Measurements from ENCODE around the gene FBXL19. TPM values are rescaled to one million over a fixed set of nuclear protein-coding genes. Genes with fewer than 3 reads are reported as not detected.

FBXL19 gene
- polyA plus RNA-seq, 3 donors = 0.14 to 7.6 TPM; not detected in 1

DNA sequence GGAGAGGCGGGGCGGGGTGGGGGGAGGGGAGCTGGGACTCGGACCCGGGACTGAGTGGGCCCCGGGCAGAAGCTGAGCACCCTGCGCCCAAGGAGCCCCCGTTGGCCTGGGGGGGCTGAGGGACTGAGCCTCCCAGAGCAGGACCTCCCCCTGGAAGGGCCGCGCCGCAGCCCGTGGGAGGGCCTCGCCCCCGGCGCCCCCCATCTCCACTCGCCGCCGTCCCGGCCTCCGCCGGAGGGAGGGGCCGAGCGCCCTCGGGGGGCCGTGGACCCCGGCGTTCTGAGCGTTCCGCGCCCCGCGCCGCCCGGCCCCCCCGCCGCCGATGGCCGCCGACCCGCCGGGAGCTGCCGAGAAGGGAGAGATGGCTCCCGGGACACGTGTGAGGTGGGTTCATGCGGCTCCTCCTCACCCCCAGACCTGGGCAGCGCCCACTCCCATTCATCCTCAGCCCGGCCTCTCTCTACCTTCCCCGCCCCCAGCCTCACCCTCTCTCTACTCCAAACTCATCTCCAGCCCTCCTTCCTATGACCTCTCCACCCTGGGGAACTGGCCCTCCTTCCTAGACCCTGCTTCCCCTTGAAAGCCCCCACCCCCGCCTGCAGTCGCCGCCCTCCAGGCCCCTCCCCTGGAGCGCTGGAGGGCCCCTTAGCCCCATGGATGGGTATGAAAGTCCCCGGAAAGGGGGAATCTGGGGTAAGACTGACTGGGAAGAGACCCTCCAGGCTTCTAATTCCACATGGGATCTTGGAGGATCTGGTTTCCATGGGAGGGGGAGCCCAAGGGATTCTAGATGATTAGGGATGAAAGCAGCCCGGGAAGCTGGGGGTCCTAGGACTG is 922 bp downstream of the FBXL19 start:
- Mint-ChIP-seq H3K36me3 (peaks cover 14 to 19% of the 10 kb centered on the region in 2 donors), H3K27me3 (ENCODE audit: low read depth in 3 of 3) (no peaks in the 10 kb centered on the region), H3K4me3 (peak overlapping the region; percentile 64 to 82), H3K27ac (peak overlapping the region in 1 of 7 donors; percentile 30), H3K9me3 (peaks cover 0 to 2% (median 0%) of the 10 kb centered on the region in 7 donors), H3K4me1 (peaks cover 23% of the 10 kb centered on the region)
- Histone ChIP-seq H3K9ac (ENCODE audit: insufficient read depth, low read length, poor library complexity, severe bottlenecking) (no peak overlapping the region), H3K79me2 (ENCODE audit: insufficient read depth, low read length) (no peaks in the 10 kb centered on the region), H4K20me1 (ENCODE audit: insufficient read depth, low read length) (no peaks in the 10 kb centered on the region), H3K4me2 (replicated peaks; ENCODE audit: extremely low read depth, low read length, poor library complexity, severe bottlenecking) (peak overlapping the region; percentile 80), H3K9me3 (replicated peaks in 1 of 2; ENCODE audit: control insufficient read depth in 1 of 2, insufficient read depth in 1 of 2, low read length in 2 of 2) (no peaks in the 10 kb centered on the region), H3K27ac (ENCODE audit: low read depth in 1 of 2, low read length in 2 of 2) (no peak overlapping the region), H2AFZ (ENCODE audit: insufficient read depth, low read depth, low read length, poor library complexity, severe bottlenecking) (no peak overlapping the region), H3K4me3 (replicated peaks in 1 of 3; ENCODE audit: low read depth in 2 of 3, low read length in 3 of 3) (peak overlapping the region; percentile 60 to 85 (median 66)), H3K4me1 (ENCODE audit: control insufficient read depth in 1 of 2, insufficient read depth in 2 of 2, low read length in 2 of 2) (peaks cover 12 to 20% of the 10 kb centered on the region in 2 donors), H3K36me3 (replicated peaks in 1 of 2; ENCODE audit: control insufficient read depth in 1 of 2, insufficient read depth in 2 of 2, low read length in 2 of 2) (peaks cover 8 to 20% of the 10 kb centered on the region in 2 donors), H3K27me3 (ENCODE audit: control insufficient read depth in 2 of 2, insufficient read depth in 2 of 2, low read length in 2 of 2) (no peaks in the 10 kb centered on the region)
- DNase-seq = no peak
- TF ChIP-seq, protein P1, sequence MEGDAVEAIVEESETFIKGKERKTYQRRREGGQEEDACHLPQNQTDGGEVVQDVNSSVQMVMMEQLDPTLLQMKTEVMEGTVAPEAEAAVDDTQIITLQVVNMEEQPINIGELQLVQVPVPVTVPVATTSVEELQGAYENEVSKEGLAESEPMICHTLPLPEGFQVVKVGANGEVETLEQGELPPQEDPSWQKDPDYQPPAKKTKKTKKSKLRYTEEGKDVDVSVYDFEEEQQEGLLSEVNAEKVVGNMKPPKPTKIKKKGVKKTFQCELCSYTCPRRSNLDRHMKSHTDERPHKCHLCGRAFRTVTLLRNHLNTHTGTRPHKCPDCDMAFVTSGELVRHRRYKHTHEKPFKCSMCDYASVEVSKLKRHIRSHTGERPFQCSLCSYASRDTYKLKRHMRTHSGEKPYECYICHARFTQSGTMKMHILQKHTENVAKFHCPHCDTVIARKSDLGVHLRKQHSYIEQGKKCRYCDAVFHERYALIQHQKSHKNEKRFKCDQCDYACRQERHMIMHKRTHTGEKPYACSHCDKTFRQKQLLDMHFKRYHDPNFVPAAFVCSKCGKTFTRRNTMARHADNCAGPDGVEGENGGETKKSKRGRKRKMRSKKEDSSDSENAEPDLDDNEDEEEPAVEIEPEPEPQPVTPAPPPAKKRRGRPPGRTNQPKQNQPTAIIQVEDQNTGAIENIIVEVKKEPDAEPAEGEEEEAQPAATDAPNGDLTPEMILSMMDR (IDR thresholded peaks at IDR 0.05) = no peak
- intact Hi-C loops (cut with micrococcal nuclease) = loop anchor here (5.0 to 10.0 kb wide), 3 partner anchors 159 to 269 kb away; partner anchors contain the start of genes CFAP119 (in 1 of the 2), FBRS (in 1 of the 2), PRR14 (in 1 of the 2) and RNF40 (in 1 of the 2)
- WGBS (ENCODE audit: insufficient coverage) = 3% methylated on average over 40 of the region's 53 CpGs

DNA sequence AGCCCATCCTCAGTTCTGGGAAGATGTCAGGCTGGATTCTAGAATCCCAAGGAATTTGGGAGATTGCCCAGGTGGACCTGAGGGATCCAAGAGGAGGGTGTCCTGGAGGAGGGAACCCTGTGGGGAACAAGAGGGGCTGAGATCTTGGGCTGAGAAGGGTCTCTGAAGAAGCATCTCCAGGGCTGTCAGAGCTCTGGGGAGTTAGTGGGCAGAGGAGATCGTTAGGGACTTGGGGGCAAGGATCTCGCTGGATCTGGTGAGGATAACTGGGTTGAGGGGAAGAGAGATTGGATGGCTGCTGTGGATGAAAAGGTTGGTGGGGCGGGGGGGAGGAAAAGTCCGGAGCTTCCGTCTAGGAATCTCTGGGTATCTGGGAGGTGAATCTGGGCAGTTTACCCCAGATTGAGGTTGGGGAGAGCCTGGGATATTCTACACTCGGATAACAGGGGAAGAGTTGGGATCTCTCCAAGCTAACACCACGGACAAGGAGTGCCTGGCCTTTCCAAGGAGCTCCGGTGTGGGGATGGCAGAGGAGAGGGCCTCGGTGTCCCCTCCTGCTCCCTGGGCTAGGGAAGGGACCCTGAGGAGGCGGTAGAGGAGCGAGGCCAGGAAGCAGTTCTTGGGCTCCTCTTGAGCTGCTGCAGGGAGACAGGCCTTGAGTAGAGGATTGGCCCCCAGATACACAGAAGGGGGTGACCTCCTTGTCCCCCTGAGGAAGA is 1.7 kb downstream of the FBXL19 start:
- peak overlapping the region; percentile 80 for H3K4me2 ChIP-seq (replicated peaks; ENCODE audit: extremely low read depth, low read length, poor library complexity, severe bottlenecking)
- H3K27me3 Mint-ChIP-seq (ENCODE audit: low read depth in 3 of 3) = no peaks in the 10 kb centered on the region
- peaks cover 0 to 2% (median 0%) of the 10 kb centered on the region in 7 donors for H3K9me3 Mint-ChIP-seq
- H3K9ac ChIP-seq (ENCODE audit: insufficient read depth, low read length, poor library complexity, severe bottlenecking) = no peak overlapping the region
- peak overlapping the region in 1 of 3 experiments; percentile 85 for H3K4me3 ChIP-seq (replicated peaks in 1 of 3; ENCODE audit: low read depth in 2 of 3, low read length in 3 of 3)
- H3K4me1 ChIP-seq (ENCODE audit: control insufficient read depth in 1 of 2, insufficient read depth in 2 of 2, low read length in 2 of 2) = peaks cover 12 to 20% of the 10 kb centered on the region in 2 donors
- H4K20me1 ChIP-seq (ENCODE audit: insufficient read depth, low read length) = no peaks in the 10 kb centered on the region
- H3K4me1 Mint-ChIP-seq = peaks cover 23% of the 10 kb centered on the region
- H3K4me3 Mint-ChIP-seq = no peak overlapping the region
- no peaks in the 10 kb centered on the region for H3K79me2 ChIP-seq (ENCODE audit: insufficient read depth, low read length)
- intact Hi-C loops (cut with micrococcal nuclease) = loop anchor here (5.0 to 10.0 kb wide), 3 partner anchors 160 to 270 kb away; partner anchors contain the start of genes CFAP119 (in 1 of the 2), FBRS (in 1 of the 2), PRR14 (in 1 of the 2) and RNF40 (in 1 of the 2)
- no peaks in the 10 kb centered on the region for H3K27me3 ChIP-seq (ENCODE audit: control insufficient read depth in 2 of 2, insufficient read depth in 2 of 2, low read length in 2 of 2)
- H3K36me3 ChIP-seq (replicated peaks in 1 of 2; ENCODE audit: control insufficient read depth in 1 of 2, insufficient read depth in 2 of 2, low read length in 2 of 2) = peaks cover 12 to 24% of the 10 kb centered on the region in 2 donors
- 94% methylated on average over 11 of the region's 11 CpGs for WGBS (ENCODE audit: insufficient coverage)
- no peak for DNase-seq
- H3K27ac ChIP-seq (ENCODE audit: low read depth in 1 of 2, low read length in 2 of 2) = no peak overlapping the region
- no peaks in the 10 kb centered on the region for H3K9me3 ChIP-seq (replicated peaks in 1 of 2; ENCODE audit: control insufficient read depth in 1 of 2, insufficient read depth in 1 of 2, low read length in 2 of 2)
- peaks cover 14 to 23% of the 10 kb centered on the region in 2 donors for H3K36me3 Mint-ChIP-seq
- TF ChIP-seq, protein P1 (IDR thresholded peaks at IDR 0.05) = no peak
- H3K27ac Mint-ChIP-seq = peak overlapping the region in 1 of 7 donors; percentile 57
- no peak overlapping the region for H2AFZ ChIP-seq (ENCODE audit: insufficient read depth, low read depth, low read length, poor library complexity, severe bottlenecking)
